ENCODE data around the gene MTMR3. TPM values are rescaled to one million over a fixed set of nuclear protein-coding genes. Genes with fewer than 3 reads are reported as not detected.

The MTMR3 gene
- total RNA-seq, 1 donor from 2014 or later = 51.7 TPM

- TF ChIP-seq, protein P1, sequence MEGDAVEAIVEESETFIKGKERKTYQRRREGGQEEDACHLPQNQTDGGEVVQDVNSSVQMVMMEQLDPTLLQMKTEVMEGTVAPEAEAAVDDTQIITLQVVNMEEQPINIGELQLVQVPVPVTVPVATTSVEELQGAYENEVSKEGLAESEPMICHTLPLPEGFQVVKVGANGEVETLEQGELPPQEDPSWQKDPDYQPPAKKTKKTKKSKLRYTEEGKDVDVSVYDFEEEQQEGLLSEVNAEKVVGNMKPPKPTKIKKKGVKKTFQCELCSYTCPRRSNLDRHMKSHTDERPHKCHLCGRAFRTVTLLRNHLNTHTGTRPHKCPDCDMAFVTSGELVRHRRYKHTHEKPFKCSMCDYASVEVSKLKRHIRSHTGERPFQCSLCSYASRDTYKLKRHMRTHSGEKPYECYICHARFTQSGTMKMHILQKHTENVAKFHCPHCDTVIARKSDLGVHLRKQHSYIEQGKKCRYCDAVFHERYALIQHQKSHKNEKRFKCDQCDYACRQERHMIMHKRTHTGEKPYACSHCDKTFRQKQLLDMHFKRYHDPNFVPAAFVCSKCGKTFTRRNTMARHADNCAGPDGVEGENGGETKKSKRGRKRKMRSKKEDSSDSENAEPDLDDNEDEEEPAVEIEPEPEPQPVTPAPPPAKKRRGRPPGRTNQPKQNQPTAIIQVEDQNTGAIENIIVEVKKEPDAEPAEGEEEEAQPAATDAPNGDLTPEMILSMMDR (IDR thresholded peaks at IDR 0.05; ENCODE audit: partially characterized antibody, unreplicated experiment) = no peak
- no peaks in the 10 kb centered on the region for H3K9me3 Mint-ChIP-seq (ENCODE audit: unreplicated experiment)
- no peak overlapping the region for H3K27ac Mint-ChIP-seq (ENCODE audit: unreplicated experiment)
- no peaks in the 10 kb centered on the region for H3K36me3 Mint-ChIP-seq (ENCODE audit: unreplicated experiment)
- no peak overlapping the region for H3K4me3 Mint-ChIP-seq (ENCODE audit: unreplicated experiment)
- H3K27me3 Mint-ChIP-seq (ENCODE audit: unreplicated experiment) = no peaks in the 10 kb centered on the region
- H3K4me1 Mint-ChIP-seq (ENCODE audit: low read depth, unreplicated experiment) = no peaks in the 10 kb centered on the region
- no peak for DNase-seq
These were observed 105.7 kb downstream of the MTMR3 start for GRCh38 chr22:29988719-29989118.

DNA sequence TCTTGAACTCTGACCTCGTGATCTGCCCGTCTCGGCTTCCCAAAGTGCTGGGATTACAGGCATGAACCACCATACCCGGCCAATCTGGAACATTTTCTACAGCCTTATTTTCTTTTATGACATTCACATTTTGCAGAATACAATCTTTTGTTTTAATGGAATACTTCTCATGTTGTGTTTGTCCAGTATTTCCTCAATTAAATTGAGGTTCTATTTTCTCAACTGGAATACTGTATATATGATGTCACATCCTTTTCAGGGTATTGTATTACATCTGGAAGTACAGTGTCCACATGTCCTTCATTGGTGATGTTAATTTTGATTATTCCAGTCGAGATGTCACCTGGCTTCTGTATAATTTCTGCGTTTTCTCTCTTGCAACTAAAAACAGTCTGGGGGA, 106.5 kb downstream of the MTMR3 start:
- Mint-ChIP-seq H3K9me3 (ENCODE audit: unreplicated experiment) (no peaks in the 10 kb centered on the region), H3K36me3 (ENCODE audit: unreplicated experiment) (no peaks in the 10 kb centered on the region), H3K27me3 (ENCODE audit: unreplicated experiment) (no peaks in the 10 kb centered on the region), H3K4me3 (ENCODE audit: unreplicated experiment) (no peak overlapping the region), H3K27ac (ENCODE audit: unreplicated experiment) (no peak overlapping the region), H3K4me1 (ENCODE audit: low read depth, unreplicated experiment) (no peaks in the 10 kb centered on the region)
- no peak for DNase-seq
- TF ChIP-seq, protein P1 (IDR thresholded peaks at IDR 0.05; ENCODE audit: partially characterized antibody, unreplicated experiment) = no peak

DNA sequence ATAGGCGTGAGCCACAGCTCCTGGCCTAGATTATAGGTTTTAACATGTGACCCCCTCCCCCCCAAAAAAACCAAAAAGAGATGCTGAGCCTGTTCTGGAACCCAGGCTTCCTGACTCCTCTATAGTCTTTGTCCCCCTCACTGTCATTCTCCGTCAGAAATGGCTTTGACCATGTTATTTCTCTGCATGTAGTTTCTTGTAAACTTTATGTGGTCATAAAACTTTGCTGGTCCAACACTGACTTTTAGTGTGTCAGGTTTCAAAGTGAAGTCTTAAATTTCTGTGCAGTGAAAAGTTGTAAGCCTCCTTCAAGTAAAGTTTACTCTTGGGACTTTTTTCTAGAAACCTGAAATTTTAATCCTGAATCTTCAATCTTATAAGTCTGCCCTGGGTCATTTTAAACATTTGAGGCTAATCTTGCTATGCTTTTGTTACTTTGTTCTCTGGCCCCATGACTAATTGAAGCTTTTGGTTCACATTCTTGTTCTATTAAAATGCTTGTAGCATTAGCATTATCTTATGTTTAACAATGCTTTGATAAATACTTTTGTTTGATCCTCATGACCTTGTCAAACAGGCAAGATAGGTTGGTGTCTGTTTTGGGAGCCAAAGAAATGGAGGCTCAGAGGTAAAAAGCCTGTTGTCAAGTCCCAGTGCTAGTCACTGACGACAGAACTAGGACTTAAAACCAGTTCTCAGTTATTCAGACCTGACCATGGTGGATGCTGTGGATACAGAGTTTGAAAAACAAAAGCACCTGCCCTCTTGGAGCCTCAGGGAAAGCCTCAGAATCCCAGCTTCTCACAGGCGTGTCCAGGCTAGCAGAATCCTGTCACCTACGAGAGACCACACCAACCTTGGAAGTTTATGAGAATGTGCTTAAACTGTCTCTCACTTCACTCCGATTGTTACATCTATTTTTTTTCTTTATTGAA, 109.6 kb downstream of the MTMR3 start:
- TF ChIP-seq, protein P1 (IDR thresholded peaks at IDR 0.05; ENCODE audit: partially characterized antibody, unreplicated experiment) = no peak
- no peak overlapping the region for H3K4me3 Mint-ChIP-seq (ENCODE audit: unreplicated experiment)
- no peaks in the 10 kb centered on the region for H3K4me1 Mint-ChIP-seq (ENCODE audit: low read depth, unreplicated experiment)
- H3K36me3 Mint-ChIP-seq (ENCODE audit: unreplicated experiment) = no peaks in the 10 kb centered on the region
- no peak overlapping the region for H3K27ac Mint-ChIP-seq (ENCODE audit: unreplicated experiment)
- no peak for DNase-seq
- no peaks in the 10 kb centered on the region for H3K9me3 Mint-ChIP-seq (ENCODE audit: unreplicated experiment)
- H3K27me3 Mint-ChIP-seq (ENCODE audit: unreplicated experiment) = no peaks in the 10 kb centered on the region

DNA sequence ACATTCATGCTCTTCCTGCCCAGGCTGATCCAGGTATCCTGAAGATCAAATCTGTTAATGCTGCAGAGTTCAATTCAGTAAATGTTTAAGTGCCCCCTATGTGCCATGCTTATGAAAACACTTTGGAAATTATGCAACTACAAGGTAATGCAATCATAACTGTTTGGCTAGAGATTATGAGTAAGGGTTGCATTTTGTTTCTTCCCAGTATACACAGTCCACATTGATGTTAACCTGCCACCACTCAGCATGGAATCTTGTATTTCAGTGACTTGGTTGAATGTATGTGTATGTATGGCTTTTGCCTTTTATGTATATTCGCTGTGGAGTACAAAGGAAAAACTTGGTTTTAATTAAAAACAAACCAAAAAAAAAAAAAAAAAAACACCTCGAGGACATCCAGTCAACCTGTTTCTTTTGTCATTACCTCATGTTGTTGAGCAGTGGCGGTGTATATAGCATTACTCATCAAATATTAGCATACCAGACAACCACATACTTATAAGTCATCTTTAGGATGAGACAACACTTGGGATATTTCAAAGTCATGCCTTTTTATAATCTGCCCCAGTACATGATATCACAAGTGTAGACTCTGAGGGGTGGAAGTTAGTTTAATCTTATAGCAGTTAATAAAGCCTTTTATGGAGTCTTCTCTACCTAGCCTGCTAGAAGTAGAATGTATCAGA, 111.2 kb downstream of the MTMR3 start:
- TF ChIP-seq, protein P1 (IDR thresholded peaks at IDR 0.05; ENCODE audit: partially characterized antibody, unreplicated experiment) = no peak
- no peak for DNase-seq
- Mint-ChIP-seq H3K27me3 (ENCODE audit: unreplicated experiment) (no peaks in the 10 kb centered on the region), H3K36me3 (ENCODE audit: unreplicated experiment) (no peaks in the 10 kb centered on the region), H3K27ac (ENCODE audit: unreplicated experiment) (no peak overlapping the region), H3K9me3 (ENCODE audit: unreplicated experiment) (no peaks in the 10 kb centered on the region), H3K4me1 (ENCODE audit: low read depth, unreplicated experiment) (peaks cover 1% of the 10 kb centered on the region), H3K4me3 (ENCODE audit: unreplicated experiment) (no peak overlapping the region)

- H3K36me3 Mint-ChIP-seq (ENCODE audit: unreplicated experiment) = no peaks in the 10 kb centered on the region
- no peak overlapping the region for H3K4me3 Mint-ChIP-seq (ENCODE audit: unreplicated experiment)
- H3K27ac Mint-ChIP-seq (ENCODE audit: unreplicated experiment) = no peak overlapping the region
- DNase-seq = no peak
- TF ChIP-seq, protein P1 (IDR thresholded peaks at IDR 0.05; ENCODE audit: partially characterized antibody, unreplicated experiment) = no peak
- H3K4me1 Mint-ChIP-seq (ENCODE audit: low read depth, unreplicated experiment) = peaks cover 1% of the 10 kb centered on the region
- H3K27me3 Mint-ChIP-seq (ENCODE audit: unreplicated experiment) = no peaks in the 10 kb centered on the region
- H3K9me3 Mint-ChIP-seq (ENCODE audit: unreplicated experiment) = no peaks in the 10 kb centered on the region
These were observed 112.0 kb downstream of the MTMR3 start for GRCh38 chr22:29994943-29995342.
